Endothelial cell of umbilical vein (primary cell): Measurements from ENCODE around the gene HIPK1. TPM values are rescaled to one million over a fixed set of nuclear protein-coding genes. Genes with fewer than 3 reads are reported as not detected.

Experiments
- BruUV-seq: library from RNA; stranded (reverse); fragments of 400-500 nt; replicated peaks from 2 replicates; lab custom pipeline; 2021; lab: Mats Ljungman, UMichigan
- CTCF ChIA-PET: fragments of 300-600, 350-600 bp; sonication (Branson Sonifier 250); formaldehyde crosslinking; loops from one replicate; lab custom pipeline; 2021; ENCODE audit warnings: antibody characterized with exemption, inconsistent platforms; lab: Charles Lee
- POLR2A ChIA-PET: fragments of 300-600, 350-600 bp; sonication (Branson Sonifier 250); formaldehyde crosslinking; loops from one replicate; lab custom pipeline; 2021; ENCODE audit warnings: antibody characterized with exemption, inconsistent platforms; lab: Charles Lee
- DNase-seq: peaks from one replicate; pipeline ENCODE4 v3.0.0-alpha.2; 2011; ENCODE audit warnings: low read depth, low spot score
- FAIRE-seq: peaks from 2 replicates; lab custom pipeline; 2011; peaks lifted over from hg19 to GRCh38; lab: Jason Lieb, UNC
- H2AFZ ChIP-seq: 2 replicates; pipeline ENCODE4 v1.6.0; 2012; ENCODE audit warnings: low read depth, low read length, control low read depth, inconsistent platforms
- H3K27ac ChIP-seq: 2 replicates; pipeline ENCODE4 v1.5.1; 2011; ENCODE audit warnings: low read depth, mild to moderate bottlenecking, control low read depth, low read length, moderate library complexity; ENCODE audit not compliant: insufficient read depth
- H3K27me3 ChIP-seq, 2 experiments: 2 replicates each; pipeline versions ENCODE4 v1.6.0 to v1.6.1; 2011; ENCODE audit warnings: low read length in 2 of 2, mixed read lengths in 1 of 2; ENCODE audit not compliant: control insufficient read depth in 2 of 2, insufficient read depth in 2 of 2
- H3K36me3 ChIP-seq, 2 experiments: 2 replicates in 1 of 2; 3 replicates in 1 of 2; pipeline ENCODE4 v1.5.1; 2011; ENCODE audit warnings: low read length in 2 of 2, mild to moderate bottlenecking in 1 of 2, moderate library complexity in 1 of 2; ENCODE audit not compliant: control insufficient read depth in 2 of 2, insufficient read depth in 2 of 2; ENCODE audit errors: extremely low read depth in 1 of 2
- H3K4me1 ChIP-seq: 3 replicates; pipeline ENCODE4 v1.5.1; 2011; ENCODE audit warnings: mild to moderate bottlenecking, low read length; ENCODE audit not compliant: control insufficient read depth, insufficient read depth; ENCODE audit errors: extremely low read depth
- H3K4me2 ChIP-seq: 2 replicates; pipeline ENCODE4 v1.6.1; 2011; ENCODE audit warnings: low read length, control low read depth, mixed read lengths; ENCODE audit not compliant: insufficient read depth
- H3K4me3 ChIP-seq, 3 experiments: fragments of 200-600 bp in 1 of 3; sonication (generic), shearing (Covaris generic) in 1 of 3; replicated peaks in 1 of 3; 2 replicates each; pipeline ENCODE4 v1.5.1; 2011 to 2016; ENCODE audit warnings: control low read depth in 3 of 3, low read length in 3 of 3, mild to moderate bottlenecking in 2 of 3, inconsistent platforms in 1 of 3, low read depth in 1 of 3, moderate library complexity in 1 of 3; ENCODE audit not compliant: insufficient read depth in 1 of 3
- H3K79me2 ChIP-seq: 2 replicates; pipeline ENCODE4 v1.6.0; 2012; ENCODE audit warnings: low read length, inconsistent platforms; ENCODE audit not compliant: control insufficient read depth, insufficient read depth
- H3K9ac ChIP-seq: replicated peaks from 2 replicates; pipeline ENCODE3; 2011; ENCODE audit warnings: low read length, control low read depth; ENCODE audit not compliant: insufficient read depth; ENCODE audit errors: extremely low read depth
- H3K9me1 ChIP-seq: replicated peaks from 3 replicates; pipeline ENCODE4 v1.6.0; 2011; ENCODE audit warnings: mild to moderate bottlenecking, low read length; ENCODE audit not compliant: control insufficient read depth, insufficient read depth; ENCODE audit errors: extremely low read depth
- H3K9me3 ChIP-seq: replicated peaks from 2 replicates; pipeline ENCODE4 v1.5.1; 2012; ENCODE audit warnings: low read length, inconsistent platforms; ENCODE audit not compliant: control insufficient read depth, insufficient read depth
- H4K20me1 ChIP-seq: replicated peaks from 2 replicates; pipeline ENCODE3; 2011; ENCODE audit warnings: mild to moderate bottlenecking, low read length; ENCODE audit not compliant: control insufficient read depth, insufficient read depth; ENCODE audit errors: extremely low read depth
- CTCF ChIP-seq, 2 donors: IDR thresholded peaks; 1 replicate in 1 of 2; 2 replicates in 1 of 2; pipeline ENCODE4 v1.5.1; 2011; ENCODE audit warnings: low read length in 2 of 2, mild to moderate bottlenecking in 2 of 2, moderate library complexity in 2 of 2, control low read depth in 1 of 2, inconsistent platforms in 1 of 2, low read depth in 1 of 2; ENCODE audit not compliant: insufficient read depth in 1 of 2; ENCODE audit errors: extremely low read depth in 1 of 2
- EZH2 ChIP-seq: IDR thresholded peaks from 2 replicates; pipeline ENCODE4 v1.6.1; 2012; ENCODE audit warnings: borderline replicate concordance, low read depth, mild to moderate bottlenecking, moderate library complexity, low read length, inconsistent platforms; ENCODE audit not compliant: severe bottlenecking
- FOS ChIP-seq: IDR thresholded peaks from 2 replicates; pipeline ENCODE4 v1.6.1; 2011; ENCODE audit warnings: mild to moderate bottlenecking, low read length, moderate library complexity, borderline replicate concordance; ENCODE audit not compliant: insufficient read depth
- GATA2 ChIP-seq: IDR thresholded peaks from 2 replicates; pipeline ENCODE4 v1.7.0; 2011; ENCODE audit warnings: low read depth, mild to moderate bottlenecking, moderate library complexity, mixed read lengths, low read length; ENCODE audit not compliant: insufficient read length, insufficient read depth
- JUN ChIP-seq: IDR thresholded peaks from 2 replicates; pipeline ENCODE4 v1.6.1; 2011; ENCODE audit warnings: borderline replicate concordance, low read depth; ENCODE audit not compliant: insufficient read length, insufficient read depth
- MAX ChIP-seq: IDR thresholded peaks from 2 replicates; pipeline ENCODE4 v1.6.1; 2011; ENCODE audit not compliant: insufficient read depth, insufficient read length
- MYC ChIP-seq: IDR thresholded peaks from one replicate; pipeline ENCODE4 v1.6.1; 2011; ENCODE audit warnings: mild to moderate bottlenecking, low read depth, low read length
- POLR2A ChIP-seq: IDR thresholded peaks from 2 replicates; pipeline ENCODE4 v1.6.1; 2012; ENCODE audit warnings: low read depth, mild to moderate bottlenecking, control low read depth, low read length
- POLR2AphosphoS5 ChIP-seq: IDR thresholded peaks from 2 replicates; pipeline ENCODE4 v1.6.1; 2012; ENCODE audit warnings: low read depth, mild to moderate bottlenecking, control low read depth, low read length, moderate library complexity; ENCODE audit not compliant: insufficient read depth
- dilution Hi-C: fragments of 300-500 bp; cut with MboI; formaldehyde crosslinking; loops from one replicate; pipeline ENCODE4 v1.15.0; 2019; ENCODE audit warnings: low sequenced_read_pairs; ENCODE audit not compliant: extremely low pct_ligation_motif_present
- intact Hi-C: fragments of 100-400 bp; cut with micrococcal nuclease; formaldehyde crosslinking; loops from one replicate; pipeline ENCODE4 v1.10.0; 2022
- polyA plus RNA-seq, 4 experiments: library from polyadenylated mRNA; depleted of rRNA in 3 of 4; stranded (reverse) in 3 of 4; unstranded in 1 of 4; fragments of >200 nt; gene quantifications; 2 replicates each; pipeline versions ENCODE4 v1.2.1 to v1.2.3, GENCODE V29; 2011 to 2012; ENCODE audit warnings: missing spikeins in 1 of 4
- total RNA-seq: library from RNA; stranded (reverse); gene quantifications from 2 replicates; pipeline ENCODE4 v1.2.3, GENCODE V29; 2021

The HIPK1 gene
- total and polyA plus RNA-seq, 2 donors (not counting 3 experiments of a cell fraction or from before 2014, with no cell fraction given) = 39.3 to 56.1 TPM

GRCh38 chr1:113922957-113923356, 6.2 kb upstream of the HIPK1 start:
- dilution Hi-C loops = no loop called here
- H3K9me1 ChIP-seq = no peaks in the 10 kb centered on the region
- H3K9ac ChIP-seq = no peak overlapping the region
- H3K27ac ChIP-seq = no peak overlapping the region
- no peaks in the 10 kb centered on the region for H3K9me3 ChIP-seq
- BruUV-seq = no TSS peak
- H3K4me1 ChIP-seq = no peaks in the 10 kb centered on the region
- H3K4me2 ChIP-seq = no peak overlapping the region
- no peak overlapping the region for H2AFZ ChIP-seq
- POLR2A ChIA-PET = no interaction called here
- H3K4me3 ChIP-seq = no peak overlapping the region
- TF ChIP-seq JUN (no peak), GATA2 (no peak), MAX (no peak), POLR2AphosphoS5 (no peak), MYC (no peak), FOS (no peak), EZH2 (no peak), CTCF (IDR thresholded peaks at IDR 0.05; ENCODE audit: extremely low read depth in 1 of 2, insufficient read depth in 1 of 2, low read depth in 1 of 2, low read length in 2 of 2) (no peak), POLR2A (no peak)
- intact Hi-C loops = no loop called here
- DNase-seq (no peak), FAIRE-seq (no peak)
- peaks cover 2 to 4% of the 10 kb centered on the region in 2 experiments for H3K27me3 ChIP-seq
- CTCF ChIA-PET = no interaction called here
- H3K79me2 ChIP-seq = no peaks in the 10 kb centered on the region
- H4K20me1 ChIP-seq = no peaks in the 10 kb centered on the region
- no peaks in the 10 kb centered on the region for H3K36me3 ChIP-seq
